ENCODE results near the gene C19orf25.

Gene C19orf25

DNA sequence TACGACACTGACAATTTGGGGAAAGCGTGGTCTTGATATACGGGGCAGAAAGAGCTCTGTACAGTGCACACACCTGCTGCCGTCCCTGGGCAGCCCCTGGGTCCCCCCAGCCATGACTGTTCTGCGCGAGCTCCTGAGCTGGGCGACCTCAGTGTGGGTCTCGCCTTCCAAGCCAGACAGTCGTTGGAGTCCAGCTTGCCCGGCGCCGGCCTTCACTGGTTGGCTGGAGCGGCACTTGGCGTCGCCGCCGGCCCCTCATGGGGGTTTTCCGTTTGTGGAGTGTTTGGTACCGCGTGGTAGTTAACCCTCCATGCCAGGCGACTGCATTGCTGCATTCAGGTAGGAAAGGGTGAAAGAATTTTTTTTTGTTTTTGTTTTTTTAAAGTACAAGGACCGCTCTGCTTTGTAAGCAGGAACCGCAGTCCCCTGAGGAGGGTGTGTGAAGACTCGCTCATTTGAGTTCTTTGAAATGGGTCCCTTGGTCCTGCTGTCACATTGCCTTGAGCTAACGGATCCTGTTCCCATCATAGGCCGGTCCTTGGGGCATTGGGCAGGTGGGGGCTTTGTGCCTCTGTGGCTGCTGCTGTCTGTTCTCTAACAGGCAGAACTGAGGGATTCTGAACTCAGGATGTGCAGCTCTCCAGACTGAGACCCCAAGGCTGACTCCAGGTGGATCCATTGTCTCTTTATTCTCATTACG lies 51.6 kb downstream of the C19orf25 start:
- DNase-seq (ENCODE audit: low read depth, low spot score) = no peak
- Histone ChIP-seq H3K4me1 (ENCODE audit: insufficient read depth, insufficient read length) (peaks cover 32% of the 10 kb centered on the region), H3K4me3 (ENCODE audit: insufficient read length, low read depth) (no peak overlapping the region), H3K36me3 (ENCODE audit: insufficient read depth, insufficient read length, low read length) (peaks cover 90% of the 10 kb centered on the region), H3K9me3 (ENCODE audit: insufficient read depth, low read length) (no peaks in the 10 kb centered on the region), H3K9ac (ENCODE audit: insufficient read length, low read depth) (no peak overlapping the region), H3K27me3 (ENCODE audit: insufficient read depth, insufficient read length) (no peaks in the 10 kb centered on the region)
- no peak for TF ChIP-seq ZNF274 (IDR thresholded peaks at IDR 0.05; ENCODE audit: low read depth, low read length)
- TF ChIP-seq YY1 (IDR thresholded peaks at IDR 0.05; ENCODE audit: insufficient read depth, insufficient read length) = no peak
- no peak for TF ChIP-seq SUZ12 (IDR thresholded peaks at IDR 0.05; ENCODE audit: extremely low read depth, insufficient read depth, insufficient read length)

DNA sequence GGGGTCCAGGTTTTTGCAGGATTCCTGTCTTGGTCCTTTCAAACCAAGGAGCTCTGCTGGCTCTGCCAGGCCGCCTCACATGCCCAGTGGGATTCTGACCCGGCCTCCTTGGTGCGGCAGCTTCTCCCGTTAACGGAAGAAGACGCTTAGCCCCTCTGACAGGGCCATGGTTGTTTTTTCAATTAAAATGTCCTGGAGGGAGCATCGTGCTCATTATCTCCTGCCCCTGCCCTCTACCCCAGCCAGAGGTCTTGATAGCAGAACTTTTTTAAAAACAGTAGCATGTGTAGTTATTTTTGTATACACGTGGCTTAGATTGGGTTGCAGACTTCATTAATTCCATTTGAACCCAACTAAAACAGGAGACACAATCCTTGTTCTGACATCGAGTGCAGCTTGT lies 52.3 kb downstream of the C19orf25 start:
- Histone ChIP-seq H3K27me3 (ENCODE audit: insufficient read depth, insufficient read length) (no peaks in the 10 kb centered on the region), H3K4me3 (ENCODE audit: insufficient read length, low read depth) (no peak overlapping the region), H3K36me3 (ENCODE audit: insufficient read depth, insufficient read length, low read length) (peaks cover 90% of the 10 kb centered on the region), H3K4me1 (ENCODE audit: insufficient read depth, insufficient read length) (peaks cover 36% of the 10 kb centered on the region), H3K9me3 (ENCODE audit: insufficient read depth, low read length) (no peaks in the 10 kb centered on the region), H3K9ac (ENCODE audit: insufficient read length, low read depth) (no peak overlapping the region)
- TF ChIP-seq YY1 (IDR thresholded peaks at IDR 0.05; ENCODE audit: insufficient read depth, insufficient read length) (no peak), SUZ12 (IDR thresholded peaks at IDR 0.05; ENCODE audit: extremely low read depth, insufficient read depth, insufficient read length) (no peak), ZNF274 (IDR thresholded peaks at IDR 0.05; ENCODE audit: low read depth, low read length) (no peak)
- DNase-seq (ENCODE audit: low read depth, low spot score) = no peak

DNA sequence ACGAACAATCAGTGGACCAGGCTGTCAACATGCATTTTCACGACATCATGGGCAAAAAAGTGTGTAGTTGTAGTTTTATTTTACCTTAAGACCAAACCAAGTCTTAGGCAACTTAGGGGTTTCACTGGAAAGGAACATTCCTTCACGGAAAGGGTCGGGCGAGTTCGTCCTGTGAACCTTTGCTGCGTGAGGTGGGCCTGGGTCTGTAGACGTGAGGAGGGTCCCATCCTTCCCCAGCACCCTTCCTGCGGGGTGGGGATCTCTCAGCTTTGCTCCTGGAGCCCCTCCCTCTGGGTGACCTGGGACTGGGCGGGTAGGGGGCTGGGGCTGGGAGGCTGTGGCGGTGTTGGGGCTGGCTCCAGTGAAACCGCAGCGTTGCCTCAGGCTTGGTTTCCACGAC lies 53.1 kb downstream of the C19orf25 start:
- peaks cover 35% of the 10 kb centered on the region for H3K4me1 ChIP-seq (ENCODE audit: insufficient read depth, insufficient read length)
- no peaks in the 10 kb centered on the region for H3K27me3 ChIP-seq (ENCODE audit: insufficient read depth, insufficient read length)
- no peak for TF ChIP-seq SUZ12 (IDR thresholded peaks at IDR 0.05; ENCODE audit: extremely low read depth, insufficient read depth, insufficient read length)
- TF ChIP-seq YY1 (IDR thresholded peaks at IDR 0.05; ENCODE audit: insufficient read depth, insufficient read length) = no peak
- no peak for TF ChIP-seq ZNF274 (IDR thresholded peaks at IDR 0.05; ENCODE audit: low read depth, low read length)
- H3K9ac ChIP-seq (ENCODE audit: insufficient read length, low read depth) = peak overlapping the region; percentile 23
- H3K36me3 ChIP-seq (ENCODE audit: insufficient read depth, insufficient read length, low read length) = peaks cover 94% of the 10 kb centered on the region
- no peaks in the 10 kb centered on the region for H3K9me3 ChIP-seq (ENCODE audit: insufficient read depth, low read length)
- no peak for DNase-seq (ENCODE audit: low read depth, low spot score)
- H3K4me3 ChIP-seq (ENCODE audit: insufficient read length, low read depth) = no peak overlapping the region

DNA sequence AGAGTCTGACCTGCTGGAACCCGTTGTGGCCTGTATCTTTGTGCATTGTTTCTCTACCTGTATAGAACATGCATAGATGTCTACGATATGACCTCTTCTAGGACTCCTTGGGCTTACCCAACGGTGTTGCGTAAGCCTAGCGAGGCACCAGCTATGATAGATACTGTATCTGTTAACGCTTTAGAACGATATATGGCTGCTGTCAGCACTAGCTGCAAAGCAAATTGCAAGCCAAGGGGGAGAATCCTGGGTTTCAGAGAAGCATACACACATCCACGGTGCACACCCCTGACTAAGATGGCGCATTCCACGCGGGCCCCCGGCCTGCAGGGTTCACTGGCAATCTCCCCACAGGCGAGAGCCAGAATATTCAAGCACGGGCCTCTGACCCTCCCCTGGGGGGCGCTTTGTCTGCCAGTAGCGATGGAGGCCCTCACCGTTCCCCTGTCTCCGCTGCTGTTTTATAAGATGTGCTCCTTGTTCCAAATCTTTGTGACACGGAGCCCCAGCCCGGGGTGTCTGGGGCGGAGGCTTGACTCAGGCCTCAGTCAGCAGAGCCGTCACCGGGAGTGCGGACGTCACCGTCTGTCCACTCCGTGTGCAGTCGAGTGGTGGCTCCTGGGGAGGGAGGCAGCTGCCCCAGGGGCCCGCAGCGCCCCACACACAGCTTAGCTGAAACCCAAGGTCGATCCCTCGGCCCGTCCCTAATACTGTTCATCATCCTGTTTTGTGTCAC lies 53.7 kb downstream of the C19orf25 start:
- peak overlapping the region; percentile 23 for H3K9ac ChIP-seq (ENCODE audit: insufficient read length, low read depth)
- no peak overlapping the region for H3K4me3 ChIP-seq (ENCODE audit: insufficient read length, low read depth)
- H3K36me3 ChIP-seq (ENCODE audit: insufficient read depth, insufficient read length, low read length) = peaks cover 97% of the 10 kb centered on the region
- H3K9me3 ChIP-seq (ENCODE audit: insufficient read depth, low read length) = no peaks in the 10 kb centered on the region
- no peaks in the 10 kb centered on the region for H3K27me3 ChIP-seq (ENCODE audit: insufficient read depth, insufficient read length)
- DNase-seq (ENCODE audit: low read depth, low spot score) = no peak
- TF ChIP-seq YY1 (IDR thresholded peaks at IDR 0.05; ENCODE audit: insufficient read depth, insufficient read length) (no peak), ZNF274 (IDR thresholded peaks at IDR 0.05; ENCODE audit: low read depth, low read length) (no peak), SUZ12 (IDR thresholded peaks at IDR 0.05; ENCODE audit: extremely low read depth, insufficient read depth, insufficient read length) (no peak)
- peaks cover 33% of the 10 kb centered on the region for H3K4me1 ChIP-seq (ENCODE audit: insufficient read depth, insufficient read length)

DNA sequence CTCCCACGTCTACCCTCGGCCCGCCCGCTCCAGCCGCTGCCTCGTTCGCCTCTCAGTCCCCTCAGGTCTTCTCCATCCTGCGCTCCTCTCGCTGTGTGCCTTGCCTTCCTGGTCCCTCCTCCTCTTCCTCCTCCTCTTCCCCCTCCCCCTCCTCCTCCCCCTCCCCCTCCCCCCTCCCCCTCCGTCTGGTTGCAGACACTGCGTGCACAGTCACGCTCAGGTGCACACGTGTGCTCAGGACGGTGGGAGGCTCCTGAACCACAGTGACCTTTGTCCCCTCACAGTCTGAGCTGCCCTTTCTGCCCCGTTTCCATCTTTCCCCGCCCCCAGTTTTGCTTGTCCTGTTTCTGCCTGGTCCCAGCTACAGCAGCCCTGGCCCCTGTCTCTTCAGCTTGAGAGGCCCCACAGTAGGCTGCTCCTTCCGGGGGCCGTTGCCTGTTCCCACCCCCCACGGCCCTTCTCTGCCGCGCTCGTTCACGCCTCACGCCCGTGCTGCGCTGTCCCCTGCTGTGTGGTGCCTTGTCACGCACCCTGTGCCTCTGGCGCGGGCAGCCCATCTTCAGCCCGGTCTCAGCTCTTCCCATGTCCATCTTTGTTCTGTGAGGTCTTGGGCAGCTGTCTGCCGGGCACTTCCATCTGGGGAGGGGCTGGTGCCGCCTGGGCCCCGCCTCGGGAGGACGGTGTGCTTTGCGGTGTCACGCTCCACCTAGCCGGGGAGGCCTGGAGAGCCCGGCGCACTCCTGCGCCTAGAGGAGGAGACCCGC lies 54.6 kb downstream of the C19orf25 start:
- Histone ChIP-seq H3K4me3 (ENCODE audit: insufficient read length, low read depth) (no peak overlapping the region), H3K9me3 (ENCODE audit: insufficient read depth, low read length) (no peaks in the 10 kb centered on the region), H3K4me1 (ENCODE audit: insufficient read depth, insufficient read length) (peaks cover 32% of the 10 kb centered on the region), H3K36me3 (ENCODE audit: insufficient read depth, insufficient read length, low read length) (peaks cover 95% of the 10 kb centered on the region), H3K9ac (ENCODE audit: insufficient read length, low read depth) (peak overlapping the region; percentile 3), H3K27me3 (ENCODE audit: insufficient read depth, insufficient read length) (no peaks in the 10 kb centered on the region)
- TF ChIP-seq SUZ12 (IDR thresholded peaks at IDR 0.05; ENCODE audit: extremely low read depth, insufficient read depth, insufficient read length) = no peak
- TF ChIP-seq ZNF274 (IDR thresholded peaks at IDR 0.05; ENCODE audit: low read depth, low read length) = no peak
- TF ChIP-seq YY1 (IDR thresholded peaks at IDR 0.05; ENCODE audit: insufficient read depth, insufficient read length) = no peak
- DNase-seq (ENCODE audit: low read depth, low spot score) = no peak

DNA sequence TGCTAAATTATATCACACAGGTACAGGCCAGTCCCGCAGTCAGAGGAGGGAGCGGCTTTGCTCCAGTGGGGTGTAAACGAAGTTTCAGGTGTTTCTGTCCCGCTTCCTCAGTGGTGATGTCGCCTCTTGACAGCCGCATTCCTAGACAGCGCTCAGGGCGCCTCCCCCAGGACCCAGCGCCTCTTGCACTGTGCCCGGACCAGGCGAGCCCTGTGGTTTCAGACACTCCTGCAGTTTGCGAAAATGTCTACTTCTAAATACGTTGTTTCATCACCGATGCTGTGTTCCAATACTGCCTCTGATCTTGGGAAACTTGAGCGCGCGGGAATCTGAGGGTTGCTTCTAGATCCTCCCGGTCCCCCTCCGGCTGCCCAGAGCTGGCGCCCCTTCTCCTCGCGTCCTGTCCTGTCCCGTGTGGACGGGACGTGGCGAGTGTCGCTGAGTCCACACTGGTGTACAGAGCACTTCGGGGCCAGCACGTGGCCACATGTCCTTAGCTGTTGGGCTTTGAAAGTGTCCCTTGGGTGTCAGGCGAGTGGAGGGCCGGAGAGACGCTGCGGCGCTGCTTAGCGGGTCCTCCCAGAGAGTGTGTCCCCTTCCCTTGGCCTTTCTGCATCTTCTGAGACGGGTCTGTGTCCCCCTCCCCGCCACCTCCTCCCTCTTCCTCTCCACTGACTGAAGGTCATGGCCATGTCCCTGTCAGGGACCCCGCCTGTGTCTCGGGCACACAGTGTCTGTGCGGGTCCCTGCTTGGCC lies 55.4 kb downstream of the C19orf25 start:
- DNase-seq (ENCODE audit: low read depth, low spot score) = no peak
- H3K9me3 ChIP-seq (ENCODE audit: insufficient read depth, low read length) = no peaks in the 10 kb centered on the region
- no peak for TF ChIP-seq YY1 (IDR thresholded peaks at IDR 0.05; ENCODE audit: insufficient read depth, insufficient read length)
- no peak for TF ChIP-seq SUZ12 (IDR thresholded peaks at IDR 0.05; ENCODE audit: extremely low read depth, insufficient read depth, insufficient read length)
- TF ChIP-seq ZNF274 (IDR thresholded peaks at IDR 0.05; ENCODE audit: low read depth, low read length) = no peak
- H3K9ac ChIP-seq (ENCODE audit: insufficient read length, low read depth) = no peak overlapping the region
- H3K4me1 ChIP-seq (ENCODE audit: insufficient read depth, insufficient read length) = peaks cover 35% of the 10 kb centered on the region
- no peaks in the 10 kb centered on the region for H3K27me3 ChIP-seq (ENCODE audit: insufficient read depth, insufficient read length)
- no peak overlapping the region for H3K4me3 ChIP-seq (ENCODE audit: insufficient read length, low read depth)
- H3K36me3 ChIP-seq (ENCODE audit: insufficient read depth, insufficient read length, low read length) = peaks cover 95% of the 10 kb centered on the region

Measured in NT2/D1 (cell line).